Loucy (cell line): ENCODE measurements around the gene PDCD4.
A peak's percentile ranks its signal among the peaks of the same experiment; 100 is the strongest.

Experiments
- H2AFZ ChIP-seq: fragments of 200-600 bp; sonication (generic); 2 replicates; pipeline ENCODE4 v1.6.0; 2016; ENCODE audit warnings: antibody characterized with exemption, mild to moderate bottlenecking, low read length, moderate library complexity
- H3F3A ChIP-seq: fragments of 200-600 bp; 2 replicates; pipeline ENCODE4 v1.6.0; 2016; ENCODE audit warnings: antibody characterized with exemption, low read depth, mild to moderate bottlenecking
- H3K27me3 ChIP-seq: fragments of 200-600 bp; sonication (generic); 2 replicates; pipeline ENCODE4 v1.6.1; 2014; ENCODE audit warnings: low read length, mild to moderate bottlenecking; ENCODE audit not compliant: insufficient read depth, poor library complexity, severe bottlenecking
- H3K36me3 ChIP-seq: fragments of 200-600 bp; sonication (generic); 2 replicates; pipeline ENCODE4 v1.6.1; 2016; ENCODE audit warnings: low read length; ENCODE audit not compliant: insufficient read depth
- H3K4me1 ChIP-seq: fragments of 200-600 bp; sonication (generic); 2 replicates; pipeline ENCODE4 v1.5.1; 2014; ENCODE audit warnings: low read length, mild to moderate bottlenecking; ENCODE audit not compliant: insufficient read depth, poor library complexity, severe bottlenecking
- H3K4me2 ChIP-seq: fragments of 200-600 bp; sonication (generic); 2 replicates; pipeline ENCODE4 v1.6.0; 2014; ENCODE audit warnings: antibody characterized with exemption, low read length, low read depth, mild to moderate bottlenecking; ENCODE audit not compliant: poor library complexity, severe bottlenecking
- H3K4me3 ChIP-seq: fragments of 200-600 bp; sonication (generic); 2 replicates; pipeline ENCODE4 v1.5.1; 2014; ENCODE audit warnings: low read length, mild to moderate bottlenecking, mixed read lengths; ENCODE audit not compliant: poor library complexity, severe bottlenecking
- H3K79me2 ChIP-seq: fragments of 200-600 bp; sonication (generic); 2 replicates; pipeline ENCODE4 v1.6.1; 2014; ENCODE audit warnings: low read length; ENCODE audit not compliant: insufficient read depth
- H3K9ac ChIP-seq: fragments of 200-600 bp; sonication (generic); 2 replicates; pipeline ENCODE4 v1.6.0; 2014; ENCODE audit warnings: mild to moderate bottlenecking, low read depth, low read length, moderate library complexity; ENCODE audit not compliant: poor library complexity, severe bottlenecking
- H3K9me2 ChIP-seq: fragments of 200-600 bp; sonication (generic); replicated peaks from 2 replicates; pipeline ENCODE4 v1.6.1; 2016; ENCODE audit warnings: low read depth, low read length, mixed read lengths
- H3K9me3 ChIP-seq: fragments of 200-600 bp; sonication (generic); 2 replicates; pipeline ENCODE4 v1.6.1; 2014; ENCODE audit warnings: mild to moderate bottlenecking, antibody characterized with exemption, low read length, low read depth; ENCODE audit not compliant: insufficient read depth
- H4K20me1 ChIP-seq: fragments of 200-600 bp; sonication (generic); 2 replicates; pipeline ENCODE4 v1.6.0; 2014; ENCODE audit warnings: antibody characterized with exemption, low read length, mild to moderate bottlenecking; ENCODE audit not compliant: insufficient read depth, poor library complexity, severe bottlenecking
- CTCF ChIP-seq: fragments of 200-600 bp; sonication (generic); conservative IDR thresholded peaks from 2 replicates; pipeline ENCODE4 v1.5.1; 2014; ENCODE audit warnings: mild to moderate bottlenecking, antibody characterized with exemption, low read length
- EZH2phosphoT487 ChIP-seq: fragments of 200-600 bp; IDR thresholded peaks from 2 replicates; pipeline ENCODE4 v1.6.1; 2018; ENCODE audit warnings: antibody characterized with exemption, mild to moderate bottlenecking, moderate library complexity, borderline replicate concordance

The PDCD4 gene

GRCh38 chr10:110829721-110830410 is 41.9 kb upstream of the PDCD4 start:
- Histone ChIP-seq H2AFZ (no peak overlapping the region), H3K9me3 (no peaks in the 10 kb centered on the region), H3K9ac (no peak overlapping the region), H3K79me2 (no peaks in the 10 kb centered on the region), H3K27me3 (no peaks in the 10 kb centered on the region), H3K4me1 (peaks cover 22% of the 10 kb centered on the region), H3K4me2 (no peak overlapping the region), H4K20me1 (no peaks in the 10 kb centered on the region), H3K36me3 (no peaks in the 10 kb centered on the region), H3K9me2 (no peaks in the 10 kb centered on the region), H3F3A (no peaks in the 10 kb centered on the region), H3K4me3 (no peak overlapping the region)
- TF ChIP-seq CTCF (no peak), EZH2phosphoT487 (no peak)

- Histone ChIP-seq H4K20me1 (no peaks in the 10 kb centered on the region), H3K36me3 (no peaks in the 10 kb centered on the region), H3K4me1 (peaks cover 47% of the 10 kb centered on the region), H3K9ac (peak overlapping the region; percentile 62), H3K79me2 (peaks cover 23% of the 10 kb centered on the region), H3K9me2 (no peaks in the 10 kb centered on the region), H3K27me3 (no peaks in the 10 kb centered on the region), H3K9me3 (no peaks in the 10 kb centered on the region), H3F3A (0 out of 2 replicates have a peak, but pooled peaks cover 3% of the 10 kb centered on the region), H3K4me2 (peak overlapping the region; percentile 70), H2AFZ (no peak overlapping the region), H3K4me3 (no peak overlapping the region)
- TF ChIP-seq CTCF (no peak), EZH2phosphoT487 (no peak)
Observed at GRCh38 chr10:110833234-110833940, 38.3 kb upstream of the PDCD4 start.

- H4K20me1 ChIP-seq: no peaks in the 10 kb centered on the region
- H3K9me3 ChIP-seq: no peaks in the 10 kb centered on the region
- peak overlapping the region; percentile 52 for H3K4me3 ChIP-seq
- TF ChIP-seq CTCF (no peak), EZH2phosphoT487 (no peak)
- H3F3A ChIP-seq: 0 out of 2 replicates have a peak, but pooled peaks cover 3% of the 10 kb centered on the region
- H3K36me3 ChIP-seq: no peaks in the 10 kb centered on the region
- no peaks in the 10 kb centered on the region for H3K9me2 ChIP-seq
- H3K4me2 ChIP-seq: peak overlapping the region; percentile 70
- no peaks in the 10 kb centered on the region for H3K27me3 ChIP-seq
- peak overlapping the region; percentile 62 for H3K9ac ChIP-seq
- no peak overlapping the region for H2AFZ ChIP-seq
- peaks cover 23% of the 10 kb centered on the region for H3K79me2 ChIP-seq
- peaks cover 51% of the 10 kb centered on the region for H3K4me1 ChIP-seq
Observed at GRCh38 chr10:110833941-110834628, 37.6 kb upstream of the PDCD4 start.
